K562 (cell line): Measurements from ENCODE around the gene ZNF319. TPM values are rescaled to one million over a fixed set of nuclear protein-coding genes. Genes with fewer than 3 reads are reported as not detected.

Experiments used
- ATAC-seq: fragments of 200-7000 bp; cut with Tn5 transposase; 3 replicates; pipeline ENCODE4 v1.9.1; 2020; ENCODE audit warnings: moderate library complexity
- BruUV-seq: library from RNA; stranded (reverse); fragments of 400-500 nt; replicated peaks from 2 replicates; lab custom pipeline; 2021; lab: Mats Ljungman, UMichigan
- CTCF ChIA-PET: fragments of 300-600 bp; formaldehyde crosslinking; extraction: SDS; loops from one replicate; lab custom pipeline; 2021; ENCODE audit warnings: low intra/inter-chr PET ratio; lab: Yijun Ruan, JAX
- POLR2A ChIA-PET: fragments of 300-600, 350-650 bp; sonication (Branson Sonifier 250); formaldehyde crosslinking; extraction: SDS; loops from one replicate; lab custom pipeline; 2021; ENCODE audit warnings: antibody characterized with exemption, inconsistent platforms; lab: Yijun Ruan, JAX
- DNase-seq, 4 experiments: peaks; one replicate each; pipeline versions ENCODE4 v3.0.0 to v3.0.0-alpha.2; 2011 to 2018; ENCODE audit warnings: low spot score in 3 of 4, mixed read lengths in 3 of 4; ENCODE audit errors: extremely low read depth in 1 of 4
- FAIRE-seq: peaks from 2 replicates; lab custom pipeline; 2011; peaks lifted over from hg19 to GRCh38; lab: Jason Lieb, UNC
- H2AFZ ChIP-seq: 2 replicates; pipeline ENCODE4 v1.6.0; 2011; ENCODE audit warnings: low read depth, low read length, control low read depth, inconsistent platforms
- H3K27ac ChIP-seq: fragments of 200-600 bp; 3 replicates; pipeline ENCODE4 v1.8.0; 2011; ENCODE audit warnings: low read depth, mild to moderate bottlenecking, control low read depth, inconsistent platforms, low read length, moderate library complexity, mixed read lengths; ENCODE audit errors: extremely low read depth
- H3K27me3 ChIP-seq, 2 experiments: fragments of 300-600 bp in 1 of 2; 2 replicates in 1 of 2; 3 replicates in 1 of 2; pipeline versions ENCODE4 v1.6.0 to v1.8.0; 2011; ENCODE audit warnings: inconsistent platforms in 2 of 2, low read length in 2 of 2, mild to moderate bottlenecking in 1 of 2, mixed read lengths in 1 of 2, moderate library complexity in 1 of 2; ENCODE audit not compliant: control insufficient read depth in 2 of 2, insufficient read depth in 2 of 2
- H3K36me3 ChIP-seq: fragments of 300-600 bp; 3 replicates; pipeline ENCODE4 v1.8.0; 2011; ENCODE audit warnings: mild to moderate bottlenecking, low read length, inconsistent platforms; ENCODE audit not compliant: control insufficient read depth, insufficient read depth
- H3K4me1 ChIP-seq, 2 experiments: fragments of 200-600 bp in 1 of 2; replicated peaks in 1 of 2; 2 replicates in 1 of 2; 3 replicates in 1 of 2; pipeline versions ENCODE4 v1.5.1 to v1.8.0; 2011; ENCODE audit warnings: inconsistent platforms in 2 of 2, low read length in 2 of 2, mild to moderate bottlenecking in 1 of 2, mixed read lengths in 1 of 2, moderate library complexity in 1 of 2; ENCODE audit not compliant: control insufficient read depth in 2 of 2, insufficient read depth in 2 of 2
- H3K4me2 ChIP-seq: 2 replicates; pipeline ENCODE4 v1.6.1; 2011; ENCODE audit warnings: low read length, control low read depth, inconsistent platforms, mixed read lengths; ENCODE audit not compliant: insufficient read depth
- H3K4me3 ChIP-seq: fragments of 200-600 bp; sonication (generic), shearing (Covaris generic); 2 replicates; pipeline ENCODE4 v1.5.1; 2016; ENCODE audit warnings: control low read depth, inconsistent platforms
- H3K79me2 ChIP-seq: fragments of 200-600 bp; 3 replicates; pipeline ENCODE4 v1.8.0; 2011; ENCODE audit warnings: low read length, inconsistent platforms; ENCODE audit not compliant: control insufficient read depth, insufficient read depth
- H3K9ac ChIP-seq, 2 experiments: 2 replicates each; pipeline versions ENCODE4 v1.6.0 to v1.6.1; 2011; ENCODE audit warnings: low read depth in 2 of 2, low read length in 2 of 2, control low read depth in 1 of 2, inconsistent platforms in 1 of 2, mild to moderate bottlenecking in 1 of 2, mixed read lengths in 1 of 2; ENCODE audit not compliant: insufficient read depth in 1 of 2
- H3K9me1 ChIP-seq: one replicate; pipeline ENCODE4 v1.6.0; 2011; ENCODE audit warnings: inconsistent platforms, mild to moderate bottlenecking, low read length, moderate library complexity; ENCODE audit not compliant: control insufficient read depth, insufficient read depth
- H3K9me3 ChIP-seq: replicated peaks from 2 replicates; pipeline ENCODE4 v1.5.1; 2011; ENCODE audit warnings: low read depth, low read length, inconsistent platforms; ENCODE audit not compliant: control insufficient read depth, insufficient read depth
- H4K20me1 ChIP-seq: replicated peaks from 2 replicates; pipeline ENCODE4 v1.6.1; 2011; ENCODE audit warnings: low read length, inconsistent platforms, mixed read lengths; ENCODE audit not compliant: control insufficient read depth, insufficient read depth
- IRF2 ChIP-seq: sonication (generic); formaldehyde crosslinking; IDR thresholded peaks from 2 replicates; pipeline ENCODE4 v1.8.1; 2022; ENCODE audit warnings: mild to moderate bottlenecking, missing genetic modification reagents
- NEUROD1 ChIP-seq: fragments of 150-350 bp; IDR thresholded peaks from 2 replicates; pipeline ENCODE4 v1.6.1; 2014; ENCODE audit warnings: borderline replicate concordance, low read length, low read depth; ENCODE audit not compliant: partially characterized antibody
- ZNF143 ChIP-seq: sonication (generic); formaldehyde crosslinking; IDR thresholded peaks from 2 replicates; pipeline ENCODE4 v1.9.0; 2022; ENCODE audit warnings: mild to moderate bottlenecking, missing genetic modification reagents
- ZNF584 ChIP-seq: fragments of 200-800 bp; sonication (Bioruptor generic); IDR thresholded peaks from 2 replicates; pipeline ENCODE4 v1.6.1; 2016; ENCODE audit warnings: low read depth, mild to moderate bottlenecking, missing genetic modification characterization, missing compliant biosample characterization
- WGBS: fragments of 100-300 bp; shearing (Covaris generic); methylation state at CpG from one replicate; pipeline ENCODE4 v1.1.6; 2016; ENCODE audit warnings: low coverage, mixed read lengths; ENCODE audit not compliant: insufficient coverage; ENCODE audit errors: missing lambda C conversion rate; 5-methylcytosine and 5-hydroxymethylcytosine counted together
- in situ Hi-C: fragments of 300-500 bp; cut with MboI; formaldehyde crosslinking; loops from 4 replicates; pipeline ENCODE4 v1.15.0; 2018; ENCODE audit warnings: inconsistent platforms, mixed read lengths
- intact Hi-C: fragments of 100-400 bp; cut with micrococcal nuclease; formaldehyde crosslinking; loops from 2 replicates; pipeline ENCODE4 v1.14.2; 2022
- polyA plus RNA-seq, 8 experiments: library from polyadenylated mRNA; depleted of rRNA in 4 of 8; stranded (reverse) in 5 of 8; unstranded in 3 of 8; fragments of >200 nt; fragmentation: Nextera tagmentation in 2 of 8; fragmentation: Illumina TruSeq in 1 of 8; extraction: Ambion mirVana in 2 of 8; extraction: Trizol in 1 of 8; gene quantifications; 2 replicates each; pipeline versions ENCODE4 v1.2.1 to v1.2.3, GENCODE V29; 2011 to 2014; ENCODE audit warnings: inconsistent platforms in 1 of 8, missing spikeins in 1 of 8
- total RNA-seq, 7 experiments: library from RNA; depleted of rRNA in 6 of 7; stranded (reverse); fragments of >200 nt in 6 of 7; fragmentation: Illumina TruSeq in 2 of 7; extraction: Trizol in 2 of 7; gene quantifications; 2 replicates each; pipeline versions ENCODE4 v1.2.1 to v1.2.3, GENCODE V29; 2011 to 2021; ENCODE audit warnings: low replicate concordance in 1 of 7
- TF ChIP-seq, protein P1 (sequence below): fragments of 250-450 bp; sonication (Bioruptor Pico); IDR thresholded peaks from 2 replicates; pipeline ENCODE4 v1.8.0; 2022; ENCODE audit warnings: moderate library complexity, mild to moderate bottlenecking, inconsistent platforms
- TF ChIP-seq, protein P2 (sequence below): conservative IDR thresholded peaks from 2 replicates; pipeline ENCODE4 v1.6.1; 2011; ENCODE audit warnings: low read depth, mild to moderate bottlenecking, low read length; ENCODE audit not compliant: control insufficient read depth
- TF ChIP-seq, protein P3 (sequence below): fragments of 250-450 bp; sonication (Bioruptor Pico); IDR thresholded peaks from 2 replicates; pipeline ENCODE4 v1.8.0; 2022; ENCODE audit warnings: inconsistent platforms, mild to moderate bottlenecking, moderate library complexity, borderline replicate concordance

The ZNF319 gene
- total and polyA plus RNA-seq, 9 of the 15 experiments (the other 6 are each of a cell fraction or from before 2014, with no cell fraction given) = 0.20 to 5.7 (median 1.4) TPM

DNA sequence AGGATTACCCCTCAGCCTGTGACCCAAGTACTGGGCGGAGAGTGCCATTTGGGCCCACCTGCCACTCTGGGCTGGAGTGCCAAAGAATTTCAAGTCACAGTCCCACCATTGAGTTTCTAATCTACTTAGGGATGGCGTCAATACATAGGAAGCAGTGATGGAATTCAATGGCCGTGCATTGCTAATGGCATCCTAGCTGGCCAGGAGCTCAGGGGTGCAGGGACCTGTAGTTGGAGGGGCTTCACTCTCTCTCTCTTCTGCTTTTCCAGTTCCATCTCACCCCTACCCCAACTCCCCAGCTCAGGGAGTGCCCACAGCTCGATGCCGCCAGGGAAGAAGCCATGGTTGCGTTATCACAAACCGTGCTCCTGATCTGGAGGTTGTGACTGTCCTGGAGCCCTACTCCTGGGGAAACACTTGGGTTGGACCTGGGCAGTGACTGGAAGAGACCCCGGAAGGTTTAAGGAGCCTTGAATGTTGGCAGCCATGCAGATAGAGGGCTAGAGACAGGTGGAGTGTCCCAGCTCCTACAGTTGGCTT lies 27.5 kb upstream of the ZNF319 start:
- H3K79me2 ChIP-seq = peaks cover 17% of the 10 kb centered on the region; the same call in 2 of the 3 replicates
- in situ Hi-C loops (no loop called here), intact Hi-C loops (loop anchor here (10.0 kb wide), 2 partner anchors 167 to 727 kb away; partner anchors contain the start of gene CSNK2A2)
- CTCF ChIA-PET = no interaction called here
- H3K36me3 ChIP-seq = no peaks in the 10 kb centered on the region
- POLR2A ChIA-PET = interaction anchor here (0.6 to 1.1 kb wide), 3 partner anchors 14 to 82 kb away, joined by 3 to 4 read pairs (median 3); no protein-coding TSS in a partner anchor
- no peak for FAIRE-seq
- DNase-seq = no peak
- no peak overlapping the region for H3K27ac ChIP-seq
- no peak for ATAC-seq
- TF ChIP-seq, protein P1, sequence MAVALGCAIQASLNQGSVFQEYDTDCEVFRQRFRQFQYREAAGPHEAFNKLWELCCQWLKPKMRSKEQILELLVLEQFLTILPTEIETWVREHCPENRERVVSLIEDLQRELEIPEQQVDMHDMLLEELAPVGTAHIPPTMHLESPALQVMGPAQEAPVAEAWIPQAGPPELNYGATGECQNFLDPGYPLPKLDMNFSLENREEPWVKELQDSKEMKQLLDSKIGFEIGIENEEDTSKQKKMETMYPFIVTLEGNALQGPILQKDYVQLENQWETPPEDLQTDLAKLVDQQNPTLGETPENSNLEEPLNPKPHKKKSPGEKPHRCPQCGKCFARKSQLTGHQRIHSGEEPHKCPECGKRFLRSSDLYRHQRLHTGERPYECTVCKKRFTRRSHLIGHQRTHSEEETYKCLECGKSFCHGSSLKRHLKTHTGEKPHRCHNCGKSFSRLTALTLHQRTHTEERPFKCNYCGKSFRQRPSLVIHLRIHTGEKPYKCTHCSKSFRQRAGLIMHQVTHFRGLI = no peak
- TF ChIP-seq NEUROD1 (no peak), ZNF143 (CRISPR knock-in tag) (no peak), IRF2 (CRISPR knock-in tag) (no peak), ZNF584 (no peak)
- TF ChIP-seq, protein P2, sequence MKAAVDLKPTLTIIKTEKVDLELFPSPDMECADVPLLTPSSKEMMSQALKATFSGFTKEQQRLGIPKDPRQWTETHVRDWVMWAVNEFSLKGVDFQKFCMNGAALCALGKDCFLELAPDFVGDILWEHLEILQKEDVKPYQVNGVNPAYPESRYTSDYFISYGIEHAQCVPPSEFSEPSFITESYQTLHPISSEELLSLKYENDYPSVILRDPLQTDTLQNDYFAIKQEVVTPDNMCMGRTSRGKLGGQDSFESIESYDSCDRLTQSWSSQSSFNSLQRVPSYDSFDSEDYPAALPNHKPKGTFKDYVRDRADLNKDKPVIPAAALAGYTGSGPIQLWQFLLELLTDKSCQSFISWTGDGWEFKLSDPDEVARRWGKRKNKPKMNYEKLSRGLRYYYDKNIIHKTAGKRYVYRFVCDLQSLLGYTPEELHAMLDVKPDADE = no peak
- TF ChIP-seq, protein P3, sequence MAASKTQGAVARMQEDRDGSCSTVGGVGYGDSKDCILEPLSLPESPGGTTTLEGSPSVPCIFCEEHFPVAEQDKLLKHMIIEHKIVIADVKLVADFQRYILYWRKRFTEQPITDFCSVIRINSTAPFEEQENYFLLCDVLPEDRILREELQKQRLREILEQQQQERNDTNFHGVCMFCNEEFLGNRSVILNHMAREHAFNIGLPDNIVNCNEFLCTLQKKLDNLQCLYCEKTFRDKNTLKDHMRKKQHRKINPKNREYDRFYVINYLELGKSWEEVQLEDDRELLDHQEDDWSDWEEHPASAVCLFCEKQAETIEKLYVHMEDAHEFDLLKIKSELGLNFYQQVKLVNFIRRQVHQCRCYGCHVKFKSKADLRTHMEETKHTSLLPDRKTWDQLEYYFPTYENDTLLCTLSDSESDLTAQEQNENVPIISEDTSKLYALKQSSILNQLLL (CRISPR knock-in tag) = no peak
- H3K4me1 ChIP-seq = peaks cover 19 to 64% of the 10 kb centered on the region in 2 experiments
- H3K9me3 ChIP-seq = no peaks in the 10 kb centered on the region
- H4K20me1 ChIP-seq = peaks cover under 1% of the 10 kb centered on the region; the same call in 1 of the 2 replicates
- H3K4me3 ChIP-seq = no peak overlapping the region
- peaks cover 3% of the 10 kb centered on the region for H3K9me1 ChIP-seq
- no peak overlapping the region for H2AFZ ChIP-seq
- 88% methylated on average over 8 of the region's 8 CpGs for WGBS
- H3K9ac ChIP-seq = peak overlapping the region in 1 of 2 experiments; percentile 23; a peak in 1 of 4 replicates
- no peak overlapping the region for H3K4me2 ChIP-seq
- no peaks in the 10 kb centered on the region for H3K27me3 ChIP-seq
- BruUV-seq = no TSS peak
